Small intestine (tissue), 7 donors: ENCODE results near the gene AGO4. TPM values are rescaled to one million over a fixed set of nuclear protein-coding genes. Genes with fewer than 3 reads are reported as not detected.

Experiments used
- DNase-seq, 2 donors: peaks; one replicate each; pipeline versions ENCODE4 v3.0.0 to v3.0.0-alpha.2; 2013
- FAIRE-seq: peaks from 2 replicates; lab custom pipeline; 2012; peaks lifted over from hg19 to GRCh38; lab: Jason Lieb, UNC
- H3K27ac ChIP-seq, 3 donors: one replicate each; pipeline ENCODE4 v1.5.1; 2013; ENCODE audit warnings: low read length in 2 of 3, mild to moderate bottlenecking in 2 of 3, control low read depth in 1 of 3, inconsistent platforms in 1 of 3, low read depth in 1 of 3, moderate library complexity in 1 of 3
- H3K27me3 ChIP-seq, 3 donors: one replicate each; pipeline ENCODE4 v1.6.1; 2013; ENCODE audit warnings: low read length in 3 of 3, inconsistent platforms in 1 of 3; ENCODE audit not compliant: control insufficient read depth in 3 of 3, insufficient read depth in 3 of 3
- H3K36me3 ChIP-seq, 3 donors: one replicate each; pipeline ENCODE4 v1.6.1; 2013; ENCODE audit warnings: low read length in 3 of 3, inconsistent platforms in 1 of 3, low read depth in 1 of 3, mild to moderate bottlenecking in 1 of 3, moderate library complexity in 1 of 3; ENCODE audit not compliant: control insufficient read depth in 3 of 3, insufficient read depth in 2 of 3
- H3K4me1 ChIP-seq, 3 donors: one replicate each; pipeline ENCODE4 v1.6.1; 2013; ENCODE audit warnings: low read length in 2 of 3, inconsistent platforms in 1 of 3, low read depth in 1 of 3, mild to moderate bottlenecking in 1 of 3, moderate library complexity in 1 of 3; ENCODE audit not compliant: control insufficient read depth in 3 of 3, insufficient read depth in 2 of 3
- H3K4me3 ChIP-seq, 3 donors: one replicate each; pipeline ENCODE4 v1.5.1; 2013; ENCODE audit warnings: low read length in 3 of 3, control low read depth in 1 of 3, inconsistent platforms in 1 of 3, low read depth in 1 of 3, mild to moderate bottlenecking in 1 of 3, moderate library complexity in 1 of 3
- H3K9me3 ChIP-seq, 2 donors: one replicate each; pipeline ENCODE4 v1.6.1; 2013; ENCODE audit warnings: low read depth in 1 of 2, low read length in 1 of 2; ENCODE audit not compliant: control insufficient read depth in 2 of 2, insufficient read depth in 1 of 2
- WGBS, 3 donors: extraction: QIAGEN DNeasy Blood & Tissue Kit; methylation state at CpG; one replicate each; pipeline ENCODE4 v1.1.7; 2013; 5-methylcytosine and 5-hydroxymethylcytosine counted together
- polyA plus RNA-seq, 4 donors: library from polyadenylated mRNA; stranded (reverse) in 3 of 4; unstranded in 1 of 4; fragments of 200-250 nt in 3 of 4; fragments of 120-200 nt in 1 of 4; gene quantifications; one replicate each; pipeline versions ENCODE4 v1.2.1 to v1.2.3, GENCODE V29; 2013
- donor health status: healthy with polysubstance abuse.
- donor health status: control.
- donor health status: control.
- donor health status: Bipolar disorder and iron deficiency.
- donor health status: healthy.

The AGO4 gene
- polyA plus RNA-seq, 4 donors = 4.3 to 18.4 (median 6.2) TPM

DNA sequence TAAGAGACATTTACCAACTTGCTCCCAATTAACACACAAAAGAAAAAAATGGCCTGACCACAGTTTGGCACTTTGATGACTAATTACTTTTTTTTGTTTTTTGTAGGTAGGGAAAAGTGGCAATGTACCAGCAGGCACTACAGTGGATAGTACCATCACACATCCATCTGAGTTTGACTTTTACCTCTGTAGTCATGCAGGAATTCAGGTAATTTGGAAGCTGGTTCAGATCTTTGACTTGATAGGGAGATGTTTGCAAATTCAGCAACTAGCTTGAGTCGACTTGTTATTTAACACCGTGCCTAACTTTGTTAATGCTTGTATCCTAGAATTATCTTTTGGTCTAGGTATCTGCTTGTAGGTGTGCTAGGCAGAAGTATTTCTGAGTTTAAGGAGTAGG lies 42.2 kb downstream of the AGO4 start:
- H3K36me3 ChIP-seq = peaks cover 3 to 11% (median 10%) of the 10 kb centered on the region in 3 donors
- no peak for DNase-seq

DNA sequence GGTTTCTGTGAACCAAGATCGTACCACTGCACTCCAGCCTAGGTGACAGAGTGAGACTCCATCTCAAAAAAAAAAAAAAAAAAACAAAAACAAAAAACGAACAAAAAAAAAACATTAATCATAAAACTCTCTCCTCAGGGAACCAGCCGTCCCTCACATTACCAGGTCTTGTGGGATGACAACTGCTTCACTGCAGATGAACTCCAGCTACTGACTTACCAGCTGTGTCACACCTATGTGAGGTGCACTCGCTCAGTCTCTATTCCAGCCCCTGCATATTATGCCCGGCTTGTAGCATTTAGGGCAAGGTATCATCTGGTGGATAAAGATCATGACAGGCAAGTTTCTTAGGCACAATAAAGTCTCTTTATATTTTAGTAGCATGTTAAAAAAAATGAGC lies 42.9 kb downstream of the AGO4 start:
- Histone ChIP-seq H3K4me1 (peaks cover 0 to 5% (median 0%) of the 10 kb centered on the region in 3 donors), H3K27me3 (no peaks in the 10 kb centered on the region), H3K4me3 (no peak overlapping the region), H3K36me3 (peaks cover 7 to 14% (median 11%) of the 10 kb centered on the region in 3 donors), H3K27ac (no peak overlapping the region), H3K9me3 (no peaks in the 10 kb centered on the region)
- FAIRE-seq (no peak), DNase-seq (no peak)
- WGBS, 3 donors = 73 to 89% (median 81%) methylated on average over 5 of the region's 5 CpGs

More for the DNA sequence above, 42.2 kb downstream of the AGO4 start:
- Histone ChIP-seq H3K4me3 (no peak overlapping the region), H3K4me1 (peaks cover 0 to 5% (median 0%) of the 10 kb centered on the region in 3 donors), H3K9me3 (no peaks in the 10 kb centered on the region), H3K27me3 (no peaks in the 10 kb centered on the region), H3K27ac (no peak overlapping the region)
- WGBS, 3 donors = 92 to 97% (median 96%) methylated on average over 2 of the region's 2 CpGs
- FAIRE-seq = no peak

DNA sequence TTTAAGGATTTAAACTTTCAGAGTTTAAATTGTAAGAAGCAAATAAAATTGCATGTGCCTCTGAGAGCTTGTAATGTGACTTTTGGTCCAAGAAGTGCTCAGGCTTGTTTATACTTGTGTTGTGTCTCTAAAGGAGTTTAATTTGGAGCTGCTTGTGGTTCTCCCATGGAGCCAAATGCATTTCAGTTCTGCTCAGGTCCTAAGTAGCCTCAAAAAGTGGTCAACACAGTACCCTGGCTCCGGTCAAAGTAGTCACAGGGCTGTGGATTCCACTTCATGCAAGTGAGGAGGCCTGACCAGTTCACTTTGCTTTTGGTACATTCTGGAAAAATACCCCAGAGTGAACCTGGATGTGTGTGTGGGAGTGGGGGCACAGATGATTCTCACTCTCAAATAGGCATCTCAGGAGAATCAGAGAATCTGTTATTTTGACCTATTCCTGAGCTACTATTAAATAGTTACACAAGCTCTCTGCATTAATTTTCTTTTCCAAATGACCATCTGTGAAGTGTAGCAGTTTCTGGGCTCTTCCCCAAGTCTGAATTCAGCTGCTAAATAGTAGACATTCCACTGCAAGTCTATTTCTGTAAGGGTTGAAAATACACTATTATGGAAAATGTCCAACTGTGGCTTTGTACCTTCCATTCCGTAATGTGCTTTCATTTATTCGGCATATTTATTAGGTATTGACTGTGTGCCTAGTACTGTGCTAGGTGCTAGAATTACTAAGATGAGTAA lies 43.5 kb downstream of the AGO4 start:
- FAIRE-seq = no peak
- DNase-seq = peak in 1 of 2 donors; percentile 9
- WGBS, 3 donors = 72 to 92% (median 84%) methylated on average over 3 of the region's 3 CpGs
- H3K27me3 ChIP-seq = no peaks in the 10 kb centered on the region
- no peaks in the 10 kb centered on the region for H3K9me3 ChIP-seq
- peaks cover 0 to 5% (median 0%) of the 10 kb centered on the region in 3 donors for H3K4me1 ChIP-seq
- H3K36me3 ChIP-seq = peaks cover 7 to 16% (median 11%) of the 10 kb centered on the region in 3 donors
- H3K27ac ChIP-seq = peak overlapping the region in 2 of 3 donors; percentile 12 to 25
- no peak overlapping the region for H3K4me3 ChIP-seq

DNA sequence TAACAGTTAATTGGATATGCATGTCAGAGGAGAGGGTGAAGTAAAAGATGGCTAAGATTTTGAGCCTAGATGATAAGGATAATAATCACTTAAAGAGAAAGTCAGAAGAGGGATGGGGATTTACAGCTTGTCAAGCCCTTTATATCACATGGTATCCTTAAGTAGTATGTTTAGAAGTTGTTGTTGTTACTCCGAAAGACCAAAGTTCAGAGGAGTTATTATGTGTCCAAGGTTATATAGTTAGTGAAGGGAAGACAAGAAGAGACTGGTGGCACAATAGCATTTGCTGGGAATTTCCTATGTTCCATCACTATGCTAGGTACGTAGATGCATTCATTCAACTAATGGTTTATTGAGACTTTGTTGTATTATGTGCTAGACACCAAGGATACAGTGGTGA lies 44.4 kb downstream of the AGO4 start:
- no peak for FAIRE-seq
- peak; percentile 51 to 59 for DNase-seq
- Histone ChIP-seq H3K4me1 (peaks cover 0 to 8% (median 0%) of the 10 kb centered on the region in 3 donors), H3K9me3 (no peaks in the 10 kb centered on the region), H3K27ac (peak overlapping the region in 1 of 3 donors; percentile 25), H3K27me3 (no peaks in the 10 kb centered on the region), H3K36me3 (peaks cover 7 to 16% (median 11%) of the 10 kb centered on the region in 3 donors), H3K4me3 (no peak overlapping the region)
- WGBS, 3 donors = 15 to 38% (median 31%) methylated on average over 2 of the region's 2 CpGs

DNA sequence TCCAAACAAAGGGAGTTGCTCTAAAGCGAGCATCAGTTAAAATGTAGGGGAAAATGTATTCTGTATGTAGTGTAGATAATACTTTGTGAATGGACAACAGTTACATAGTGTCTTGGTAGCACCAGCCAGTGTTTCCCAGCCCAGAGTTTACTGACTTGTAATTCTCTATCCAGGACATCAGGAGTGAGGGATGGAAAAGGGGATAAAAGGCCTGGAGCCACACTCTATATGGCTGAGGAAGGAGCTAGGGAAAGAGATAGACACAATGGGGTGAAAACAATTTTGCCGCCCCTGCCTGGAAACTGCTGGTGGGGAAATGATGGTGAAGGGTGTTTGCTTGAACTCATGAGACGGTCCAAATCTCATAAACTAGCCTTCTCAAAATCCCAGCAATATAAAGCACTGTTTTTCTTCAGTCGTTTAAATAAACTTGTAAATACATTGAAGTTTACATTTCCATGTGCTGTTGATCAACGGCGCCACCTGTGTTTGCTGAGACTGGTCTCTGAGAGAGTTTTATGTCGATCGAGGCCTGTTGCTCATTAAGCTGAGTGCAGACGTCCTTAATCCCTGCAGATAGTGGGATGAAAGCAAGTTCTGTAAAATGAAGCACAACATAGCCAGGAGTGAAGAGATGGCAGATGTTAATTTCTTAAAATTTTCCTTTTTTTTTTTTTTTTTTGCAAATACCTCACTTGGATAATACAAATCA lies 47.3 kb downstream of the AGO4 start:
- 77 to 84% (median 80%) methylated on average over 9 of the region's 9 CpGs for WGBS, 3 donors
- Histone ChIP-seq H3K27me3 (no peaks in the 10 kb centered on the region), H3K27ac (no peak overlapping the region), H3K4me1 (peaks cover 0 to 11% (median 0%) of the 10 kb centered on the region in 3 donors), H3K36me3 (peaks cover 7 to 16% (median 10%) of the 10 kb centered on the region in 3 donors), H3K4me3 (no peak overlapping the region), H3K9me3 (no peaks in the 10 kb centered on the region)
- no peak for FAIRE-seq
- DNase-seq = no peak

DNA sequence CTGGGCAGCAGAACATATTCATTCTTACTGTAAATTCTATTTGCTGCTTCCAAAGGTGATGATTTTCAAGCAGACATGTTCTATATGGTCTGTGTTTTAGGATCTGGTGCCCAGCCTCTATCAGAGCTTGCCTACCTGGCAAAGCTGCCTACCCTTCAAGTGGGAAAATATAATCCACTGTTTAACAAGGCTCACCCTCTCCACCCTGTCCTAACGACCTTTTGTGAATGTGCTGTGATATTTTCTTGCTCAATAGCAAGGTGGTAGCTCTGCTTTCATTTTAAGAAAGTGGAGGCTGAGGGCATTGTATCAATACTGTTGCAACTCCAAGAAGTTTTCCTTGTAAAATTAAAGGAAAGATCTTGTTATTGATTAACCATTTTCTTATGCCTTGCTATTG lies 49.1 kb downstream of the AGO4 start:
- no peak overlapping the region for H3K27ac ChIP-seq
- WGBS, 3 donors = 4 to 32% (median 31%) methylated on average over 1 of the region's 1 CpG
- H3K9me3 ChIP-seq = no peaks in the 10 kb centered on the region
- peak in 1 of 2 donors; percentile 32 for DNase-seq
- H3K27me3 ChIP-seq = no peaks in the 10 kb centered on the region
- peaks cover 0 to 7% (median 0%) of the 10 kb centered on the region in 3 donors for H3K4me1 ChIP-seq
- H3K4me3 ChIP-seq = no peak overlapping the region
- FAIRE-seq = no peak
- H3K36me3 ChIP-seq = peaks cover 6 to 11% (median 7%) of the 10 kb centered on the region in 3 donors

DNA sequence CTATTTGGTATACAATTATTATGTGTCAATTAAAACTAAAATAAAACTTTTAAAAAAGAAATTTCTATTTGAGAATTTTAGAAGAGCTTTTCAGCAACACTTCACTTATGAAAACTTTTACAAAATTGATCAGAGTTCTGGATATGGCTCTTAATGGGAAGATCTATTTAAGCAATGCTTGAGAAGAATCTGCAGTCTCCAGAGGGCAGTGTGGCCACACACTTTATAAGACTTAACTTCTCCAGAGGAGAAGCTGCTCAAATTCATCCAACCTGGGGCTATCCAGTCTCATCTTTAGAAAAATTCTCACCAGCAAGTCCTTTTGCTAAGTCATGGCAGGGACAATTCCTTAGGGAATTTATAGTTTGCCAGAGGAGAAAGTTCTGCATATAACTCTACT lies 50.0 kb downstream of the AGO4 start:
- Histone ChIP-seq H3K36me3 (peaks cover 6 to 11% (median 7%) of the 10 kb centered on the region in 3 donors), H3K27me3 (no peaks in the 10 kb centered on the region), H3K4me1 (peaks cover 0 to 5% (median 0%) of the 10 kb centered on the region in 3 donors), H3K9me3 (no peaks in the 10 kb centered on the region), H3K27ac (no peak overlapping the region), H3K4me3 (no peak overlapping the region)
- FAIRE-seq = no peak
- DNase-seq = peak; percentile 41 to 44

DNA sequence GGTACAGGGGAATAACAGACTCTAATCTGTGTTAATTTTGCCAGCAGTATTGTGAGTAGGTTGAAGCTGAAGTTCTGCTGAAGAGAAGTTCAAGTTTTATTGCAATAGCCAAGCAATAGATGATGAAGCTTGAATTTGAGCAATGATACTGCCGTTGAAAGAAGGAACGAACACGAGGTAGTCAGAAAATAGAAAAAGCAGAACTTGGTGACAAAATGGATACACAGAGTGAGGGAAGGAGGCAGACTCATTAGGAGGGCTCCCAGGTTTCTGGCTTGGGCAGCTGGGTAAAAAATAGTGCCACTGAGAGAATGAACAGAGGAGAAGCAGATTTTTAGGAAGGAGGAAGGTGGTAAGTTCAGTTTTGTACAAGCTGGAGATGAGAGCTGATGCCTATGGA lies 52.9 kb downstream of the AGO4 start:
- no peak for FAIRE-seq
- Histone ChIP-seq H3K27me3 (no peaks in the 10 kb centered on the region), H3K36me3 (peaks cover 0 to 2% (median 0%) of the 10 kb centered on the region in 3 donors), H3K4me1 (peaks cover 0 to 5% (median 0%) of the 10 kb centered on the region in 3 donors), H3K27ac (no peak overlapping the region), H3K9me3 (no peaks in the 10 kb centered on the region), H3K4me3 (no peak overlapping the region)
- DNase-seq = no peak
- WGBS, 3 donors = 67 to 85% (median 84%) methylated on average over 3 of the region's 3 CpGs
